GM19328 (cell line): ENCODE measurements around the gene ABCA4.

Source experiments
- ATAC-seq: cut with Tn5 transposase; IDR thresholded peaks from one replicate; pipeline ENCODE4 v1.9.1; 2021; ENCODE audit warnings: mild to moderate bottlenecking, moderate library complexity; ENCODE audit not compliant: unreplicated experiment

Gene ABCA4

DNA sequence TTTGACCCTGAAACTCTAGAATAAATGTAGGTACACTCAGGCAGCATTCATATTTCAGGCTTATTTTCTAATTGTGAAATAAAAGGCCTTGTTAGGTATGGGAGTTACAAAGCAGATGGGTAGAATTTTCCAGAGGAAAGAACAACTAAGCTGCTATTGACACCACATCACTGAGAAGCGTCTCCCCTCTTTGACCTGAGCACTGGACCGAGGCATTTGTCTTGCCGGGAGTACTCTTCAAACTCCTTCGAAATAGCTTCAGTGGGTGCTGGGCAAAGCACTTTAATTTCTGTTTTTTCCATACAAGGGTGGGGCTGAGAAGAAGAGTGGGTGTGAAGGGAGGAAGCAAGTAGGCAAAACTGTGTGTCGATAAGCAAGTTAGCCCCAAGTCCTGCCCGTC is 36.4 kb downstream of the ABCA4 start:
- no peak for ATAC-seq

DNA sequence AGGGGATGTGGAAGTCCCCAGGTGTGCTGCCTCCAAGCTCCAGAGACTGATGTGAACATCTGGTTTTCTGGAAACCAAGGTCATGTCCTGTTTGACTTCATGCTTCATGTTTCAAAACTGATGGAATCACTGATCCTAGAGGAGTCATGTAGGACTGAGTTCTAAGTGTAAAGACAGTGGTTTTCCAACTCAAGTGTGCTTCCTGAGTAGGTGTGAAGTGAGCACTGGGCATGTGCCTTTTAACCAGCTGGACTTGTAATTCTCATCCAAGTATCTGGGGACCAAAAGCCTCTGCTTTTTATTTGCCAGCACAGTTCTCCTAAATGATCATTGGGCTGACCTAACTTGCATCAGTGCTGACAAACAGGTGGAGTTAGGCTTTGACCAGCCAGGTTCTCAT is 36.9 kb downstream of the ABCA4 start:
- no peak for ATAC-seq

DNA sequence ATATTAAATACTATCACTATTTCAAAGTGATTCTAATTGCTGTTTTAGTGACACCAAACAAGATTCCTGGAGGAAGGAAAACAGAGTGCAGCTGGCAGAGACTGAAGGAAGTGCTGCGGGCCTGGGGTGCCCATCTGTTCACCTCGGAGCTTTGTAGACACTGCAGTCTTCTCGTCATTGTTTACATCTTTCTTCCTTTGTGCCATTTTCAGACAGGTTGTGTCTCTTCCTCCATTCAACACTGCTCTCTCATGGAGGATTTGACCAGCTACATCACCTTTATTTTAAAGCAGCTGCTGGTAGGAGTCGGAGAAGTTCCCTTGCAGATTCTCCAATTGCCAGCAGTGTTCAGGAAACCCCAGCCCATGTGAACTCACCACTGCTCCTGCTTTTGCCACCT is 37.3 kb downstream of the ABCA4 start:
- ATAC-seq, result no peak

DNA sequence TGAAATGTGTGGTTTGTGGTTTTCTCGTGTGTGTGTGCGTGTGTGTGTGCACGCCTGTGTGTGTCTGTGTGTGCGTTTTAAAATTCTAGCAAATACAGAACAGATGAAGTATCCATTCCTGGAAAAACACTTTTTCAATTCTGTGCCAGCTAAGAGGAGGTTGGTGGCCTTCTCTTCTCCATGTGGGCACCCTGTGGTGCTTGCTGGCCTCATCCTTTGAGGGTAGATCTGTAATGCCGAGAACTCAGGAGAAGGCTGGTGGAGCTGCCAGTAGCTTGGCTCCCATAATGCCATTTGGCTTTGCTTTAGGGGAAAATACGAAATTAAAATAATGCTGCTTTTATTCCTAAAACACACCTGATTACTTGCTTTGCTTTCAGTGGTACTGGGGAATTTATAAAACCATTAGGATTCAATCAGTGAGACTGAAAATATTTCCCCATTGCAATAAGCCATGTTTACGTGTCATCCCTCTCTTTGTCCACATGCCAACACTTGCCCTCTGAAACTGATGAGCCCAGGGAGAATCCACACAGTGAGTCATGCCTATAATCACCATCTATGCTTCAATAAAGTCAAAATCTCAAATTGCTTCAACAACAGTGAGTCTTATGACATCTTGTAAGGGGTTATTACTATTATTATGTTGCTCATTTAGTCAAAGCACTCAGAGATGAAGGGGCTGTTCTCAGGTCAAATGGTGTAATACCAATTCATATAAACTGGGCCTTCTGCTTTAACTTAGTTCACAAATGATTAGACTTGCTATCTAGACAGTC is 39.2 kb downstream of the ABCA4 start:
- ATAC-seq, result no peak

DNA sequence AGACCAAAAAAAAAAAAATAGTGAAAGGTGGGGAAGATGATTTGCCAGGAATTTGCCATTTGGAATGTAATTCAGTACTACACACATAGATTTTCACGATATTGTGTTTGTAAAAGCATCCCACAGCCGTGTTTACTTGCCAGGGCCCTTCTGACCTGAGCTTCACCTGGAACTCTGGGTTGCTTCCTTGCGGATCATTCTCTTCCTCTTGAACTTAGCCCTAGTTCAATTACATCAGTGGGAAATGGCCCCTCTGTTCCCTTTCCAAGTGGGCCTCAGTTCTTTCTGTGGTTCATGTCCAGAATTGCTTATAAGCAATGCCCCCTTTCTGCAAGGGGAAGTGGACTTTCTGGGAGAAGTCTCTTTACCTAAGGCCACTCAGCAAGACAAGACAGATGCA is 41.0 kb downstream of the ABCA4 start:
- ATAC-seq, result no peak

DNA sequence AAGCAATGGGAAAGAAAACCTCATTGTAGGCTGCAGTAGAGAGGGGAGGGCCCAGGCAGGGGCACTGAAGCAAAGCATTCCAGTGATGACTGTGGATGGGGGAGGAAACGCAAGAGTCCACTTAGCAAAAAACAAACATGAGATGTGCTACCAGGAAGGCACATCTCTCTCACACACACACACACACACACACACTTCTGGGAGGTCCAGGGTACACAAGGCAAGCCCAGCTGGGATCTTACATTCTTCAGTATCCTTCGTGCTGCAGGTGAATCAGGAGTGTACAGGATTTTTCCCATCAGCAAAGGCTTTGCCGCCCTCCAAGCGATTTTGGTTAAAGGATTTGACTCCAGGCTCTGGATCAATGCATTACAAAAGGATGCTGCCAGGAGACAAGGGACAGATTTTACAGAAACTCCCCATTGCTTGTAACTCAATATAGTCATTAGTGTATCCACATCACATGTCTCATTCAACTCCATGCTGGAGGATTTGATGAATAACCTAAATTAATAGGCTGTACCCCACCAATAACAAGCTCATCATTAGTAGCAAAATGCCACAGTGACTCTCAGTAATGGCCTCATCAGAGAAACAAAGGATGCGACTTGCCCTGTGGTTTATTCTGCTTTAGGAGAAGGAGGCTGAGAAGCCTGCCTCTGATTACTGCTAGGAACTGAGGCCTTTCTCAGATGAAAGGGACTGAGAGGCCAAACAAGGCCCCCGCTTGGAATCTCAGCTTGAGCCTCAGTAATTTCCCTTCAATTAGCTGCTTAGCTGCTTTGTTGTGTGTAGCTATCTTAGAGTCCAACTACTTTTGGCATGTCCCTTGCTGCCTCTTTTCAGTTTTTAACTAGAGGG is 41.6 kb downstream of the ABCA4 start:
- no peak for ATAC-seq

DNA sequence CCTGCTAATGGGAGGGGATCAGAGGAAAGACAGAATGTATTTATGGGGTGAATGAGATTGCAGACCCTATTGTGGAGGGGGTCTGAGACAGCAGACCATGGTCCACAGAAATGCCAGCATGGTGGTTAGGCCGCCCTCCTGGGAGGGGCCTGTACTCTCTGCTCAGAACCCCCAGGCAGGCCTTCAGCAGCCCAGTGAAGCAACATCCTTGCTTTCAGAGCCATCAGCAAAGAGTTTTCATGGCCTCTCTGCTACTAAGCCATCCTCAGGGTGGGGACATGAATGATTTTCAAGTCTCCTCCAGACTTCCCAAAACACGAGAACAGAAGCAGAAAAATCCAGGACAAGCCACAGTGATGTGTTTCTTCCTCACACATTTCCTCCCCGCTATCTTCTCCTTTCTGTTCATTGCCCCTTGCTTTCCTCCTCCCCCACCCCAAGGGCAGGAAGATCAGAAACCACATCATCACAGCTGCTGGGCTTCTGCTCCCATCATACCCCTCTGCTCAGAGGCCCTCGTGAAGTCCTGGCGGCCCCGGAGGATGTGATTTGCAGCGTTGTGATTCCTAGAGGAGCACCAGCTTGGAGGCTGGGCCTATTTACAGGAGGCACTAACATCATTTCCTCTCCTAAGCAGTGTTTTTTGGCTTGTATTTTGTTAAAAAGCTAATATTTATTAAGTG is 48.0 kb downstream of the ABCA4 start:
- no peak for ATAC-seq

DNA sequence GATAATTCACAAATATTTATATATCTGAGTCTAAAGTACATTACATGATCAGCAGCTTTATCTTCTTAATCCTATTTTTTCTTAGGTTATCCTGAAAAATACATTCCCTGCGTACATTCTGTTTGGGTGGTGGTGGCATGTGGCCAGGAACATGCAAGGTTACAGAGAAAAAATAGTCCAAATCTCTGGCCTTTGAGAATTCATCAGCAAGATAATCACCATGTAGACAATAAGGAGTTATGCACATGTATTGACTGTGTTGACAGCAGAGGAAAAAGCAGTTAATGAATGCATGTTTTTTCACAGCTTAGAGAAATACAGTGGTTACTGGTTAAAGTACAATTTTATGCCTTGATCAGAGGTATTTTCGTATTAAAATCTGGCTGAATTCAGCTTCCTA is 49.0 kb downstream of the ABCA4 start:
- ATAC-seq, result no peak

DNA sequence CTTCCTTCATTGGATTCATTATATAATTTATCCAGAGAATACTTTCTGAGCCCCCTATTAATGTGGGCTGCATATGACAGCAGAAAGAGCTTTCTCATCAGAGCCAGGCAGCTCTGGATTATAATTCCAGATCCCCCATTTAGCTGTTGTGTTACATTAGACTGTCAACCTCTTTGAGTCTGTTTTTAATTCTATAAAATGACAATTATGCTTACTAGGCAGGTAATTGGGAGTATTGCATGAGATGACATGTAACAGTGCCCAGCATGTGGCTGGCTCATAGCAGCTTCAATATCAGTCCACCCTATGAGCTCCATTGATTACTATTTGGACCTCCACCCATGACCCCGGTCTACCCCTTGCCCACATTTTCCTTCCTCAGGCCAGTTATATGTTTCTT is 49.6 kb downstream of the ABCA4 start:
- ATAC-seq, result no peak

DNA sequence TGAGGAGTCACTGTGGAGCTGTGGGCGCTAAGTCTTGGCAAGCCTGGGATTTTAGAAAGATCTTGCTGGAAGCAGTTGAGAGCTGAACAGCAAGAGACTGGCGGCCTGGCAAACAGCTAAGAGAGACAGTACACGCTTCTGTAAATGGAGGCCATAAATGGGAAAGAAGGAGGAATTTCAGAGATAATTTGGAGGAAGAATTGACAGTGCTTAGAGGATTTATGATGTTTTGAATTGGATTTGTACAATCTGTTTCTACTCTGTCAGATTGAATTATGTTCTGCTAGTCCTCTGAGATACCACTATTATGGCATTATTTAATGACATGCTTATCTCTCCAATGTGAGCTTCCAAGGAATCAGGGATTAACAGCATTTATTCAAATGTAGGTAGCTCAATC is 50.1 kb downstream of the ABCA4 start:
- no peak for ATAC-seq

DNA sequence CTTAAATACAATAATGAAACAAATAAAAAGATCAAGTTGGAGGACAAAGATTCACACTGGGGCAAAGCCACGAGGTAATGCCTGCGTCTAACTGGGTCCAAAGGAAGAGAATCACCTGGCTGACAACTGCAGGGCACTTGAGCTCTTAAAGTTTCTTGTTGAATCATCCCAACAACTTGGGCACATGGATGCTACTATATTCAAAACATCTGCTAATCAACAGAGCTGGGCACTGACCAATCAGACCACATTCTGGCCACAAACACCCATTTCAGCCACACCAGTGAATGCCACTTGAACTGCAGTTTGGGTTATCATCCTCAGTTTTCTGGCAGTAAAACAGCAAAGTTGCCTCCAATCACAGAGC is 51.0 kb downstream of the ABCA4 start:
- ATAC-seq, result no peak

DNA sequence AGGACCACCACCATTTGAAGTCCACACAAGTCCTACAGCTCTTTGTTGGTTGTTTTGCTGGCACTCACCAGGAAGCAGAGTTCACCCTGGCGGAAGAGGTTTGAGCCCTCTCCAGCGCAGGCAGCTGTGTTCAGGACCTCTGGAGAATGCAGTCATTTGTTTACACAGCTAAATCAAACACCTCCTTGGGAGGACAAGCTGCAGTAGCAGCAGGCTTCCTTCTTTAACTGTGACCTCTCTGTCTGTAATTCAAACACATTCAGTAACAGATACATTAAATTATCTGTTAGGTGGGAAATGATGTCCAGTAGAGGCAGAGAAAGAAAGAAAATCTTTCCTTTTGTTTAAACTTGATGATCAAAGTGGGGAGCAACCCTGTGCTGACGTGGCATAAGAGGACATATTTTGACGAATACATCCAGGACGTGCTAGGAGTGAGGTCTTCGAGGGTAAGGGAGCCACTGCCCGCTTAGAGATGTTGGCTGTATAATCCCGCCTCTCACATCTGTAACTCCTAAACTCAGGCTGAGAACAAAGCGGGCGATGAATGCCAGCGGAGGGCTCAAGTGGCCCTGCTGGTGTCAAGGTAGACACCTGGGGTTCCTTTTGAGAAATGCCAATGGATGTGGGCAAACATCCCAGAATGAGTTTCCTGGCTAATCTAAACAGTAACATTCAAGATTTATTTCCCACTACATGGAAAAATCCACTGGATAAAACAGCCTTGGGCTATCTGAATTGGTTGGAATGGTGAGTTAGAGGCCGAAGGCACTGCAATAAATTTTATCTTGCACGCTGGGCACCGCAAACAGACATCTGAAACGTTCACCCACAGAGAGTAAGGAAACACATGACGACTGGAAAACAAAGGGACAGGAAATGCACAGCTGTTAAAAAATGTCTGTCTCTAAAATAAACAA is 51.7 kb downstream of the ABCA4 start:
- no peak for ATAC-seq

DNA sequence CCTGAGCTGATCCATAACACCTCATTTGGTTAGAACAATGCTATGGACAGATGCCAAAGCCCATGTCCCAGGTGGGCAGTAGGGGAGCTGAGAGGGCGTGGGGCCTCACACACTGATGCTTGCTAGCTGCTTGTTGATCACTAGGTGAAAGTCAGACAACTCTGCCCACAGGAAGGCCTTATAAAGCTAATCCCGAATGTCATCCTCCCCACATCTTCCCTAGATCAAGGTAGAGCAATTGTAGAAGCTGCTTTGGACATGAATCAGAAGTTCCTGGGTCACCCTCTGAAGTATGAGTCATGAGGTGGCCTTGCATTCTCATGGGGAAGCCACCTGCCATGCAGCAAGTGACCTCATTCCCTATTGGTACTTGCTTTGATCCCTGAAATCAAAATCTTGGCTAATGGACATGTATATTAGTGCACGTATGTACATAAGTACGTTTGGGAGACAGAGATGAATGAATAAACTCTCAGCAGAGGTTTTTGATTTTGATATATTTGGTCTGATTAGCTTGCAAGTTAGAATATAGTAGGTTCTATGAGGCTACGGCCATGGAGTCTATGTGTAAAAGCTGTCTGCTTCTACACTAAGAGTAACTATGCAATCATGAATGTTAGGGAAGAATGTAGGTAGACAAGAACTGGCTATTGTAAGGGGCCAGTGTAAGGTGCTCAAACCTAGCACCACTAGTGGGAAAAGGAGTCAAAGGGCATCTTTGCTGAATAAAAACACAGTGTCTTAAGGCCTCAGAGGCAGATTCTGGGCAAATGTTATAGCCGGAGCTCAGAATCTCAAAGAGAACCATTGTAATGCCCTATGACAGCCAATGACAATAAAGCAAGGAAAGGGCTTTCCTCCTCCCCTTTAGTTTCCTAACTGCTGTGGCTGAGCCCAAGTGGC is 52.6 kb downstream of the ABCA4 start:
- ATAC-seq, result no peak

DNA sequence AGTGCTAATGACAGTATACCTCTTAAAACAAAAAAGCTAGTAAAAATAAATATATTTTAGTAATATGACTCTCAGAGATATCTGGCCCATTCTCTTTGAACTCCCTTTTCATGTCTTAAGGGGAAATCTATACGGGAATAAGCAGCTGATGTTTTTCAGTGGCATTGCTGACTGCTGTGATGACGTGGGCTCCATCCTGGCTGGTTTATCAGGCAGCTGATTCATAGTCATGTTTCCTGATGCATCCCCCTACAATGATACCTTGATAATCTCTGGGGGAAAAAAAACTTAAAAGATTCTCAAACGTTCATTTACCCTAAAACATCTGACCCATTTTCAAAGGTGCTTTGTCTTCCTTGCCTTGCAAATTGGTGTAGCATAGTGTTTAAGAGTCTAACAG is 53.8 kb downstream of the ABCA4 start:
- no peak for ATAC-seq

DNA sequence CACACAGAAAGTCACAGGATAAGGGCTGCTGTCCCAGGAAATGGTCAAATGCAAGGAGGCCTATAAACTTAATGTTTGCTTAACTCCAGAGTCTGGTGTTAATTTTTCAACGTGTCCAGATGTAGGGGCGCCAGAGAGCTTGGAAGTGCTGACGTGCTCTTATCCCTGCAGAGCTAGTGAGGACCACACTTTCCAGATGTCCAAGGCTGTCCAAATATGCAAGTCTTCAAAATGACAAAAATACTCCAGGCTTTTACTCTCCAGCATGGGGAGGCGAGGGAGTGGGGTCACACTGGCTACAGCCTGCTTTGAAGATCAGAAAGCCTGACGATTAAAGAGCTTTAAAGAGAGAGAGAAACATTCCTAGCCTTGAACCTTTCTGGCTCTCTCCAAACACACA is 57.6 kb downstream of the ABCA4 start:
- no peak for ATAC-seq

DNA sequence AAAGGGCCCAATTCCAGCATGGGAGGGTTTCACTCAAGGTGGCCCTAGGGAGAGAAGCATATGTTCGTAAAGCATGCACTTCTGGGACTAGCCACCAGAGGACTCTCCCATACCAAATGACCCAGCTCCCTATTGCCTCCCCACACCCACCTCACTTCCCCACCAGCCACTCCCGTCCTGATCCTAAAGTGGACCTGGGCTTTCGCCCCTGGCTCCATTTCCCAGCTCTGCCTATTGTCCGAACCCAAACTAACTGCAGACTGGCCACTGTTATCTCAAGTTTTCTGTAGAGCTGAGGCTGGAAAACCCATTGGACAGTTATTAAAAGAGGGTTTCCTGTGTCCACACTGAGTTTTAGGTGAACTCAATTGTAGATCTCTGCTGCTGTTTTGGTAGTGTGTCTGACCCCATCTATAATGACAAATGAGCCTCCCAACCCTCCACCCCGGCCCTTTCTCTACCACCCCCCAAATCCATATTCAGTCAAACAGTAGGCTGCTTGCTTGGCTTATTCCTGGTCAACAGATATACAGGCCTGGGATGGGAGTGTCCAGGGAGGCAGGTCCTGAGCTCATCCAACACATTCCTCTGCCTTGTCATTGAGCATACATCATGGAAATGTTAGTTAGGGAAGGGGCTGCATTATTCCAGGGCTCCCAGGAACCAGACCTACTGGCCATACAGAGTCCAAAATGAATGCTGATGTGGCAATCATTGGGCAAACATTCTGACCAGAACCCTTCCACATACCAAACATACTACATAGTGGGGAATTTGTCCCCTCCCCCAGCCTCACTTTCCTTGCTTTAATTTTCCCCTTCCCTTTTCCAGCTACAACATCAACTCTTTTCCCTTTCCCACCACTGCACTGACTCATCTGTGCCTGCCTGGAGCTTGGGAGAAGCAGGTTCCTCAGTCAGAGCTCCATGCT is 59.2 kb downstream of the ABCA4 start:
- ATAC-seq, result peak; percentile 70

DNA sequence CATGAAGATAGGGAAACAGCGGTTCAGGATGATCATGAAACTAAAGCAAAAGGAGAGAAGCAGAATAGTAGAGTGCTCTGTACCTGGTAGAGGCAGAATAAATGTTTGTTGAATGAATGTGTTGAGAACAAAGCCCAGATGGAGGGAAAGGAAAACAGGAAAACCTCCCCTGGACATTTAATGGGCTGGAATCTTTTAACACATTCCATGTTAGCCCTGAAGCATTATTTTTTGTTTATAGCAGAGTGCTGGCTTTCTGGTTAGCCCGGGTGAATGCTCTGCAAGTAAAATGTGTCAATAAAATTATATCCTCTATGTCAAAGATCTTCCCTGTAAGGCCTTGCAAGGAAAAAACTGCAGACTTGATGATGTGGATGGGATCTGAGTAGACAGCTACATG is 60.2 kb downstream of the ABCA4 start:
- ATAC-seq, result no peak

DNA sequence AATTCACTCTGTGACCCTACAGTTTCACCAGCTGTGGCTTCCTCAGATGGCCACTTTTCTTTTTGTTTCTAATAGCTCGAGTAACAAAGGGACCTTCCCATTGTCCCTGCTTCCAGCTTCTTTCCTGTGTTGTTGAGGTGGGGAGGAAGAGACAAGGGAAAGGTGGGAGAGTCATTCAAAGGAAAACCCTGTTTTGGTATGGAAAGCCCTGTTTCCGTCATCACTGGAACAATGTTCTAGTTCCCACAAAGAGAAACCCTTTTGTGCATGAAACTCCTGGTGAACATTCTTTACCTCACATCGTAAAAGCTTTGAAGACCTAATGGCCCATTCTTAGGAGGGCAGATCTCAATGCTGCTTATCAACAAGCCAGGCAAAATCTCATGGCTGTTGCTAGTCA is 62.2 kb downstream of the ABCA4 start:
- ATAC-seq, result no peak

DNA sequence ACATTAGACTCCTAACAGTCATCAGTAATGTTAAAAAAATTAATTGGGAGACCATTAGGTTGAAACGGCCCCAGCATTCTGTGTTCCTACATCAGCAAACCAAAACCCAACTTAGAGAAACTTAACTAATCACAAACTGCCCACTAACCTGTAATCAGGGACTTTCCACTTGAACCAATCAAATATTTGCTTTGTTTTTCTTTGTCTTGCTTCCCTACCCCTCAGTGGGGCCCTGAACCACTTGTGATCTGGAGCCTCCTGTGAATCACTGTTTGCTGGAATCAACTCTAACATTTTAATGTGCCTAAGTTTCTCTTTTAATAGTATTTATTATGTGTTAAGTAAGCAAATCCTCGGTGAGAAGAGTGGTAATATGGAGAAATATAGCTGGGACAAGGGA is 64.0 kb downstream of the ABCA4 start:
- ATAC-seq, result no peak
